Endothelial cell of umbilical vein (primary cell): Measurements from ENCODE around the gene TOR1A. TPM values are rescaled to one million over a fixed set of nuclear protein-coding genes. Genes with fewer than 3 reads are reported as not detected.

Experiments used
- BruUV-seq: library from RNA; stranded (reverse); fragments of 400-500 nt; replicated peaks from 2 replicates; lab custom pipeline; 2021; lab: Mats Ljungman, UMichigan
- CTCF ChIA-PET: fragments of 300-600, 350-600 bp; sonication (Branson Sonifier 250); formaldehyde crosslinking; loops from one replicate; lab custom pipeline; 2021; ENCODE audit warnings: antibody characterized with exemption, inconsistent platforms; lab: Charles Lee
- POLR2A ChIA-PET: fragments of 300-600, 350-600 bp; sonication (Branson Sonifier 250); formaldehyde crosslinking; loops from one replicate; lab custom pipeline; 2021; ENCODE audit warnings: antibody characterized with exemption, inconsistent platforms; lab: Charles Lee
- DNase-seq: peaks from one replicate; pipeline ENCODE4 v3.0.0-alpha.2; 2011; ENCODE audit warnings: low read depth, low spot score
- FAIRE-seq: peaks from 2 replicates; lab custom pipeline; 2011; peaks lifted over from hg19 to GRCh38; lab: Jason Lieb, UNC
- H2AFZ ChIP-seq: 2 replicates; pipeline ENCODE4 v1.6.0; 2012; ENCODE audit warnings: low read depth, low read length, control low read depth, inconsistent platforms
- H3K27ac ChIP-seq: 2 replicates; pipeline ENCODE4 v1.5.1; 2011; ENCODE audit warnings: low read depth, mild to moderate bottlenecking, control low read depth, low read length, moderate library complexity; ENCODE audit not compliant: insufficient read depth
- H3K27me3 ChIP-seq, 2 experiments: 2 replicates each; pipeline versions ENCODE4 v1.6.0 to v1.6.1; 2011; ENCODE audit warnings: low read length in 2 of 2, mixed read lengths in 1 of 2; ENCODE audit not compliant: control insufficient read depth in 2 of 2, insufficient read depth in 2 of 2
- H3K36me3 ChIP-seq, 2 experiments: 2 replicates in 1 of 2; 3 replicates in 1 of 2; pipeline ENCODE4 v1.5.1; 2011; ENCODE audit warnings: low read length in 2 of 2, mild to moderate bottlenecking in 1 of 2, moderate library complexity in 1 of 2; ENCODE audit not compliant: control insufficient read depth in 2 of 2, insufficient read depth in 2 of 2; ENCODE audit errors: extremely low read depth in 1 of 2
- H3K4me1 ChIP-seq: 3 replicates; pipeline ENCODE4 v1.5.1; 2011; ENCODE audit warnings: mild to moderate bottlenecking, low read length; ENCODE audit not compliant: control insufficient read depth, insufficient read depth; ENCODE audit errors: extremely low read depth
- H3K4me2 ChIP-seq: 2 replicates; pipeline ENCODE4 v1.6.1; 2011; ENCODE audit warnings: low read length, control low read depth, mixed read lengths; ENCODE audit not compliant: insufficient read depth
- H3K4me3 ChIP-seq, 3 experiments: fragments of 200-600 bp in 1 of 3; sonication (generic), shearing (Covaris generic) in 1 of 3; replicated peaks in 1 of 3; 2 replicates each; pipeline ENCODE4 v1.5.1; 2011 to 2016; ENCODE audit warnings: control low read depth in 3 of 3, low read length in 3 of 3, mild to moderate bottlenecking in 2 of 3, inconsistent platforms in 1 of 3, low read depth in 1 of 3, moderate library complexity in 1 of 3; ENCODE audit not compliant: insufficient read depth in 1 of 3
- H3K79me2 ChIP-seq: 2 replicates; pipeline ENCODE4 v1.6.0; 2012; ENCODE audit warnings: low read length, inconsistent platforms; ENCODE audit not compliant: control insufficient read depth, insufficient read depth
- H3K9ac ChIP-seq: replicated peaks from 2 replicates; pipeline ENCODE3; 2011; ENCODE audit warnings: low read length, control low read depth; ENCODE audit not compliant: insufficient read depth; ENCODE audit errors: extremely low read depth
- H3K9me1 ChIP-seq: replicated peaks from 3 replicates; pipeline ENCODE4 v1.6.0; 2011; ENCODE audit warnings: mild to moderate bottlenecking, low read length; ENCODE audit not compliant: control insufficient read depth, insufficient read depth; ENCODE audit errors: extremely low read depth
- H3K9me3 ChIP-seq: replicated peaks from 2 replicates; pipeline ENCODE4 v1.5.1; 2012; ENCODE audit warnings: low read length, inconsistent platforms; ENCODE audit not compliant: control insufficient read depth, insufficient read depth
- H4K20me1 ChIP-seq: replicated peaks from 2 replicates; pipeline ENCODE3; 2011; ENCODE audit warnings: mild to moderate bottlenecking, low read length; ENCODE audit not compliant: control insufficient read depth, insufficient read depth; ENCODE audit errors: extremely low read depth
- EZH2 ChIP-seq: IDR thresholded peaks from 2 replicates; pipeline ENCODE4 v1.6.1; 2012; ENCODE audit warnings: borderline replicate concordance, low read depth, mild to moderate bottlenecking, moderate library complexity, low read length, inconsistent platforms; ENCODE audit not compliant: severe bottlenecking
- FOS ChIP-seq: IDR thresholded peaks from 2 replicates; pipeline ENCODE4 v1.6.1; 2011; ENCODE audit warnings: mild to moderate bottlenecking, low read length, moderate library complexity, borderline replicate concordance; ENCODE audit not compliant: insufficient read depth
- GATA2 ChIP-seq: IDR thresholded peaks from 2 replicates; pipeline ENCODE4 v1.7.0; 2011; ENCODE audit warnings: low read depth, mild to moderate bottlenecking, moderate library complexity, mixed read lengths, low read length; ENCODE audit not compliant: insufficient read length, insufficient read depth
- JUN ChIP-seq: IDR thresholded peaks from 2 replicates; pipeline ENCODE4 v1.6.1; 2011; ENCODE audit warnings: borderline replicate concordance, low read depth; ENCODE audit not compliant: insufficient read length, insufficient read depth
- POLR2AphosphoS5 ChIP-seq: IDR thresholded peaks from 2 replicates; pipeline ENCODE4 v1.6.1; 2012; ENCODE audit warnings: low read depth, mild to moderate bottlenecking, control low read depth, low read length, moderate library complexity; ENCODE audit not compliant: insufficient read depth
- dilution Hi-C: fragments of 300-500 bp; cut with MboI; formaldehyde crosslinking; loops from one replicate; pipeline ENCODE4 v1.15.0; 2019; ENCODE audit warnings: low sequenced_read_pairs; ENCODE audit not compliant: extremely low pct_ligation_motif_present
- intact Hi-C: fragments of 100-400 bp; cut with micrococcal nuclease; formaldehyde crosslinking; loops from one replicate; pipeline ENCODE4 v1.10.0; 2022
- polyA plus RNA-seq, 4 experiments: library from polyadenylated mRNA; depleted of rRNA in 3 of 4; stranded (reverse) in 3 of 4; unstranded in 1 of 4; fragments of >200 nt; gene quantifications; 2 replicates each; pipeline versions ENCODE4 v1.2.1 to v1.2.3, GENCODE V29; 2011 to 2012; ENCODE audit warnings: missing spikeins in 1 of 4
- total RNA-seq: library from RNA; stranded (reverse); gene quantifications from 2 replicates; pipeline ENCODE4 v1.2.3, GENCODE V29; 2021
- TF ChIP-seq, protein P1 (sequence below), 2 donors: IDR thresholded peaks; 1 replicate in 1 of 2; 2 replicates in 1 of 2; pipeline ENCODE4 v1.5.1; 2011; ENCODE audit warnings: low read length in 2 of 2, mild to moderate bottlenecking in 2 of 2, moderate library complexity in 2 of 2, control low read depth in 1 of 2, inconsistent platforms in 1 of 2, low read depth in 1 of 2; ENCODE audit not compliant: insufficient read depth in 1 of 2; ENCODE audit errors: extremely low read depth in 1 of 2

Gene TOR1A
- total and polyA plus RNA-seq, 2 donors (not counting 3 experiments of a cell fraction or from before 2014, with no cell fraction given) = 57.8 to 89.8 TPM

DNA sequence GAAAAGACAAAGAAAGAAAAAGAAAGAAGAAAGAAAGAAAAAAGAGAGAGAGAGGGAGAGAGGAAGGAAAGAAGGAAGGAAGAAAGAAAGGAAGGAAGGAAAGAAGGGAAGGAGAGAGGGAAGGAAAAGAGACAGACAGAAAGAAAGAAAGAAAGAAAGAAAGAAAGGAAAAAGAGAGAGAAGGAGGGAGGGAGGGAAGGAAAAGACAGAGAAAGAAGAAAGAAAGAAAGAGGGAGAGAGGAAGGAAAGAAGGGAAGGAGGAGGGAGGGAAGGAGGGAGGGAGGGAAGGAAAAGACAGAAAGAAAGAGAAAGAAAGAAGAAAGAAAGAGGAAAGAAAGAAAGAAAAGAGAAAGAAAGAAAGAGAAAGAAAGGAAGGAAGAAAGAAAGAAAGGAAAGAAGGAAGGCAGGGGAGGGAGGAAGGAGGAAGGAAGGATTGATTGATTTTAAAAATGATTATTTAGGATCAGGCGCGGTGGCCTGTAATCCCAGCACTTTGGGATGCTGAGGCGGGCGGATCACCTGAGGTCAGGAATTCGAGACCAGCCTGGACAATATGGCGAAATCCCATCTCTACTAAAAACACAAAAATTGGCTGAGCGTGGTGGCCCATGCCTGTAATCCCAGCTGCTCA lies 44.3 kb downstream of the TOR1A start:
- no peak overlapping the region for H2AFZ ChIP-seq
- no peak for FAIRE-seq
- no peak overlapping the region for H3K27ac ChIP-seq
- ChIA-PET POLR2A (no interaction called here), CTCF (interaction anchor here (3.4 to 8.2 kb wide), 2 partner anchors 41 to 648 kb away, joined by 10 to 127 read pairs; no protein-coding TSS in a partner anchor)
- intact Hi-C loops = loop anchor here (5.0 kb wide), 1 partner anchor 642 kb away; no protein-coding TSS in a partner anchor
- no peaks in the 10 kb centered on the region for H4K20me1 ChIP-seq
- DNase-seq = no peak
- no peak overlapping the region for H3K4me2 ChIP-seq
- TF ChIP-seq POLR2AphosphoS5 = no peak
- TF ChIP-seq FOS = no peak
- TF ChIP-seq GATA2 = no peak
- TF ChIP-seq, protein P1, sequence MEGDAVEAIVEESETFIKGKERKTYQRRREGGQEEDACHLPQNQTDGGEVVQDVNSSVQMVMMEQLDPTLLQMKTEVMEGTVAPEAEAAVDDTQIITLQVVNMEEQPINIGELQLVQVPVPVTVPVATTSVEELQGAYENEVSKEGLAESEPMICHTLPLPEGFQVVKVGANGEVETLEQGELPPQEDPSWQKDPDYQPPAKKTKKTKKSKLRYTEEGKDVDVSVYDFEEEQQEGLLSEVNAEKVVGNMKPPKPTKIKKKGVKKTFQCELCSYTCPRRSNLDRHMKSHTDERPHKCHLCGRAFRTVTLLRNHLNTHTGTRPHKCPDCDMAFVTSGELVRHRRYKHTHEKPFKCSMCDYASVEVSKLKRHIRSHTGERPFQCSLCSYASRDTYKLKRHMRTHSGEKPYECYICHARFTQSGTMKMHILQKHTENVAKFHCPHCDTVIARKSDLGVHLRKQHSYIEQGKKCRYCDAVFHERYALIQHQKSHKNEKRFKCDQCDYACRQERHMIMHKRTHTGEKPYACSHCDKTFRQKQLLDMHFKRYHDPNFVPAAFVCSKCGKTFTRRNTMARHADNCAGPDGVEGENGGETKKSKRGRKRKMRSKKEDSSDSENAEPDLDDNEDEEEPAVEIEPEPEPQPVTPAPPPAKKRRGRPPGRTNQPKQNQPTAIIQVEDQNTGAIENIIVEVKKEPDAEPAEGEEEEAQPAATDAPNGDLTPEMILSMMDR (IDR thresholded peaks at IDR 0.05; ENCODE audit: extremely low read depth in 1 of 2, insufficient read depth in 1 of 2, low read depth in 1 of 2, low read length in 2 of 2) = no peak
- TF ChIP-seq JUN = no peak
- TF ChIP-seq EZH2 = no peak
- H3K4me1 ChIP-seq = peaks cover 4% of the 10 kb centered on the region
- no peak overlapping the region for H3K4me3 ChIP-seq
- H3K27me3 ChIP-seq = peaks cover 0 to 2% of the 10 kb centered on the region in 2 experiments
- dilution Hi-C loops = loop anchor here (5.0 kb wide), 1 partner anchor 52 kb away; no protein-coding TSS in a partner anchor
- no TSS peak for BruUV-seq
- H3K36me3 ChIP-seq = no peaks in the 10 kb centered on the region
- no peaks in the 10 kb centered on the region for H3K9me3 ChIP-seq
- H3K79me2 ChIP-seq = no peaks in the 10 kb centered on the region
- H3K9ac ChIP-seq = no peak overlapping the region
- H3K9me1 ChIP-seq = no peaks in the 10 kb centered on the region
